ENCODE data around the gene NTM.
"Not testable (repeated sequence)": the region's sequence is repeated elsewhere in the genome, so short reads cannot be mapped to it uniquely, and the experiment has no call there.

The NTM gene

DNA sequence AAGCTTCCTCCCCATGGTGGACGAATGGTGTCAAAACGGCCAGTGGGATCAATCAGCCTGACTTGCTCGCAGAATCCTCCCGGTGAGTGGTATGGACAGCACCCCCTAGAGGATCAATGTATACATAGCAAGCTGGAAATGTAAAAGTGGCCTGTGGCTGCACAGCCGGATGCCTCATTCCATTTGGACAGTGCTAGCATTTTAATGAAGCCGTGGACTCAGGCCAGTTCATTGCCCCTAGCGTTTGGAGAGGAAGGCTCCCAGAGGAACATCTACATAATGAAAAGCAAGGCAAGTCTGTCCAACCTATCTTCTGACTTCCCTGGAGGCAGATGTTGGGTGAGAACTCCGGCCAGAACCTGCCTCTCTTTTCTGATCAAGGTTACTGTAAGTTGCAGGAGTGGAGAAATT, 942.3 kb downstream of the NTM start:
- DNase-seq, result no peak

DNA sequence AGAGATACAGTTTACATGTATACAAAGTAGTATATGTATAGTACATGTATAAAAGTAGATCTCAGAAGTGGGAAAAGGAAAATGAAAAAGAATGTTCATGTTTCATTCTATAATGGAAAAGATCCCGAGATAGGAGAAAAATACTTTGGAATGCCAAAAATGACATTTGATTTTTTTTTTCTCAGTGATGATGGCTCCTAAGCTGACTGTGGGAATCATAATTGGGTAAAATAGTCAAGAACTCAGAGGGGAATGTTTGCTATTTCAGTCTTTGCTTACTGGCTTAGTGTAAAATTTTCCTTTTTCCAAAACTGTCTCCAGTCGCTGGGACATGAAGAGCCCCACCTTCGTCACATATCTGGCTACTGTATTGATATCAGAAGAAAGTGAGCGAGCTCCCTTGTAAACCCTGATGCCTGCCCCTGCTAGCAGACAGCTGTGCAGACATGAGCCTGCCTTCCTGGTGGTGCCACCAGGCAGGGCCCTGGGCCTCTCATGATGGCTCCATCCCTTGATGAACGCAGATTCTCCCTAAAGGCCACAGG, 944.6 kb downstream of the NTM start:
- DNase-seq, result peak; percentile 8

DNA sequence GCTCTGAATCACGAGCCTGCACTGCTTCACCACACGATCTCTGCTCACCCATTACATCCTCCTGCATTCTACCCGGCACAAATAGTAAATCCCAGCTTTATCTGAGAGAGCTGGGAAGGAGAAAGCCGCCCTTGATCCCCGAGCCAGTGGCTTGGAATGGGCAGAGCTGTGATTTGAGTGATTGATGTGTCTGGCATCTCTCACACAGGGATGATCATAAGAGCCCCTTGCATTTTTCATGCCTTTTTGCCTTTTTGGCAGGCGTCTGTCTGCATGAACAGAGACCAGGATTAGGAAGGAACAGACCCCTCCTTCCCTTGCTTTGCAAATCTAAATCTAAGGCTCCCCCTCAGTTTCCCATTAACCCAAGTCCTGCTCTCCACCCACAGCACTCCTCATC, 945.3 kb downstream of the NTM start:
- DNase-seq, result no peak

DNA sequence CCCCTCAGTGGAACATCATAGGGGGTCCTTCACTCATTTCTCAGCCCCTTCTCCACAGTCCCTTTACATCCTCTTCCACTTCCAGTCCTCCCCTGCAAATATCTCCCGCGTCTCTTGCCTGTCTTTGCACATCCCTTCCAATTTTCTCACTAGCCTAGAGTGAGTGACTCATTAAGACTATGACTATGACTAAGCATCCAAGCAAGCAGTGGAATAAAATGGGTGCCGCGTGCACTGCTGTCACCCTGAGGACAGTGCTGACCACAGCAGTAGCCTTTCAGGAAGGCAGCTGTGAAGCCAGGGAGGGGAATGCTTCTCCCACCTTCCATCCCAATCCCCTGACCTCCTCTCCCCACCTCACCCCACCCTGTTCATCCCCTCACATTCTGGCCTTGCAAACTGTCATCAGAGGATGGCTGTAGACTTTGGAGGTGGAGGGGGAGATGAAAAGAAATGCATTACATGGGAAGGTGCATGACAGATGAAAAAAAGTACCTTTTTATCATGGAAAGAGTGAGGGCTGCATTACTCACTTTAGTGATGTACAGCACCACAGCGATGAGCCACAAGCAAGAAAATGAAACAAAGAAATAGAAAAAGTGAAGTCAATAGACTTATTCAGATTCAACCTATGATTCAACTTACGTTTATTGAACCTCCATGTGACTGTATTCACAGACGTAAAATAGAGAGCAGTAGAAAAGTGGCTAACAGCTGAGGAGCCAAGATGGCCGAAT, 948.2 kb downstream of the NTM start:
- peak; percentile 62 for DNase-seq

DNA sequence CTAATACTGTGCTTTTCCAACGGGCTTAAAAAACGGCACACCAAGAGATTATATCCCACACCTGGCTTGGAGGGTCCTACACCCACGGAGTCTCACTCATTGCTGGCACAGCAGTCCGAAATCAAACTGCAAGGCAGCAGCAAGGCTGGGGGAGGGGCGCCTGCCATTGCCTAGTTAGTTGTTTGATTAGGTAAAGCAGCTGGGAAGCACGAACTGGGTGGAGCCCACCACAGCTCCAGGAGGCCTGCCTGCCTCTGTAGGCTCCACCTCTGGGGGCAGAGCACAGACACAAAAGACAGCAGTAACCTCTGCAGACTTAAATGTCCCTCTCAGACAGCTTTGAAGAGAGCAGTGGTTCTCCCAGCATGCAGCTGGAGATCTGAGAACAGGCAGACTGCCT, 949.0 kb downstream of the NTM start:
- not testable (repeated sequence) for DNase-seq

DNA sequence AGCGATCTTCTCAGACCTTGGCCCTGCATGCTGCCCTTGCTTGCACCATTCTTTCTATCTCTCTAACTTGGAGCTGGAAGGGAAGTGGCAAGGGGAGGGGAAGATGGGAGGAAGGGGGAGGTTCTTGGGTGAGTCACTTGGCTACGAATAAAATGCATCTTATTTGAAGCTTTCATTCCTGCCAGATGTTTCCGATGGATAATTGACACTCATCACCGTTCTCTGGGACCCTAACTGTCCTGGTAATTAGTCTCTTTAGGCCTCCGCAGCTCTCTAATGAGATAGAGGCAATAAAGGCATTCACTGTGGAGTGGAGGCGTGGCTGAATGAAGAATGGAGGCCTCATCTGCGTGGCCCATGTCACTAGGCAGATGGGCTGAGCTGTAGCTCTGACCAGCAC, 960.1 kb downstream of the NTM start:
- DNase-seq, result peak; percentile 34

DNA sequence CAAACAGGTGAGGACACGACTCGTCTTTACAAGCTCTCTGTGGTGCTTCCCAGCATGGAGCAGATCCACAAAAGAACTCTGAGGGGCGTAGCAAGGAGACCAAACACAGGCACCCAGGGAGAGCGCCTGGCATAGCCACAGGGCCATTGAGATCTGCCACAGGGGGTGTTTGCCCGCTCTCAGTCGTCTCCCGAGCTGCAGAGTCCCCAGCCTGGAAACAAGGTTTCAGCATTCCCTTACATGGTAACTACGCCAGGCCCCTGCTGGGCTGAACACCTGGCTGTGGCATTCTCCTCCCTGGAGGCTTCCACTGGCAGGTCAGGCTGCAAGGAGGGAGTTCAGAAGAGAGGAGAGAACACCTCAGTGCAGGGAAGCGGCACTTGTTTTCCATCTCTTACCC, 962.1 kb downstream of the NTM start:
- DNase-seq, result no peak

DNA sequence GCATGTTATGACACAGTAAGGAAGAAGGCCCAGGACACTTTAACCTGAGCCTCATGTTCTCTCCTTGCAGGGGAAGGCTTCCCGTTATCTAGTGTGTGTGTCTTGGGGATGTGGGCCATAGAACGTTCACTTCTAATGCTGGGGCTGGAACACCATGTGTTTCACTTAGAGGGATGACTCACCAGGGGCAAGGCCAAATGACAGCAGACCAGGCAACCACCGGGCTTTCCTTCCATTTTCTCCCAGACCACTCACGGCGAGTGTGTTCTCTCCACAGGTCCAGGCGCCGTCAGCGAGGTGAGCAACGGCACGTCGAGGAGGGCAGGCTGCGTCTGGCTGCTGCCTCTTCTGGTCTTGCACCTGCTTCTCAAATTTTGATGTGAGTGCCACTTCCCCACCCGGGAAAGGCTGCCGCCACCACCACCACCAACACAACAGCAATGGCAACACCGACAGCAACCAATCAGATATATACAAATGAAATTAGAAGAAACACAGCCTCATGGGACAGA, 964.4 kb downstream of the NTM start:
- no peak for DNase-seq

DNA sequence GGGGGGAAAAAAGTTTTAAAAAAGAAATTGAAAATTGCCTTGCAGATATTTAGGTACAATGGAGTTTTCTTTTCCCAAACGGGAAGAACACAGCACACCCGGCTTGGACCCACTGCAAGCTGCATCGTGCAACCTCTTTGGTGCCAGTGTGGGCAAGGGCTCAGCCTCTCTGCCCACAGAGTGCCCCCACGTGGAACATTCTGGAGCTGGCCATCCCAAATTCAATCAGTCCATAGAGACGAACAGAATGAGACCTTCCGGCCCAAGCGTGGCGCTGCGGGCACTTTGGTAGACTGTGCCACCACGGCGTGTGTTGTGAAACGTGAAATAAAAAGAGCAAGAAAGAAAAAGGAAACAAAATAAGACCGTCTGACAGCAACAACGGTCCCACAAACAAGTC, 964.9 kb downstream of the NTM start:
- DNase-seq, result no peak

DNA sequence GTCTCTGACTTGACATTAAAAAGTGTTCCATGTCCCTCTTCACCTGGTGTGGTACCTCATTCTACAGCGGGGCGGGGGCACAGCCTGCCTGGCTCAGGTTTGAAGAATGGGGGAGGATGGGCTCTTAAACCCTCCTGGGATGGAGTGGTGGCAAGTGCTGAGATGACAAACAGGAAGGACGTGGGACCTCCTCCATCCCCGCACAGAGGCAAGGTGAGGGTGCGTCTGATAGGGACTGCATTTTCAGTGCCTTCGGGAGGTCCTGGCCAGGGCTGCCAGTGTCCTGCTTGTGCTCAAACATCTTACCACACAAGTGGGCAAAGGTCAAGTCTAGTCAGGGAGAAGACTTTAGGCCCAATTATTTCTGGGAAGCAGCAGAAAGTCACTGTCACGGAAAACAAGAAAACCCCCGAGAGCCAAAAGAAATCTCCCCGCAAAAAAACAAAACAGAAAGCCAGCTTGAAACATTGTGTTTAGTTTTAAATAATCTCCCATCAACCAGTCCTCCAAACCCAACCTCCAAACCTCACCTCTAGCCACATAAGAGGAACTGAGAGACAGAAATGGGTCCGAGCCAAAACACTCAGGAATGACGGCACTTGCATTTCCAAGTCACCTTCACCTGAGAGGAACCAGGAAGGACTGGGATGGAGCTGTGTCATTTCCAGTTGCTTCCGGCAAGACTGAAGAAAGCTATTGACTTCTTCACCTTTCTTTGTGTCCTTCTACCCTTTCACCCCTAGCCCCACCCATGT, 966.5 kb downstream of the NTM start:
- no peak for DNase-seq

DNA sequence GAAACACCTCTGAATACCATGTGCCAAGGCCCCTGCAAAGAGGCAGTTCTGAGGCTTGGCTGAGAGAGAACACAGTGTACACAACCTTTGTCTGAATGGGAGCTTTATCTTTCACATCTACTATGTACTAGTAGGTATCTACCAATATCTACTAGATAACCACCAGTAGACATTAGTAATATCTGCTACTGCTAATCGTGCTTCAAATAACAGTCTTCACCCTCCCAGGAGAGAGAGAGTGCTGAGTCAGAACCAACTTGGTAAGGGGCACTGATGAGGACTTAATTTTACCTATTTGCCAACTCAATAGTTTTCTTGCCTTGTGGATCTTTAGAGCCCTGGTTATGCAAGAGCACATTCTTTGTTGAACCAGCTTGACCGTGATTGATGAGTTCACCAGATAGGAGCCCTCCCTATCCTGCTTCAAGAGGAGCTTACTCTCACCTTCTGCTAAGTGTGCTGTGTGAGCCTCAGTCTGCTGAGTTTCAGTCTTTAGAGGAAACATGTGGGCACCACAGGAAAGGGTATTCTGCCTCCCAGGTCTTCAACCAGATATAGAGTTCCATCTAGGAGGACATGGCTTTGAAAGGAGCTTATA, 967.5 kb downstream of the NTM start:
- no peak for DNase-seq

DNA sequence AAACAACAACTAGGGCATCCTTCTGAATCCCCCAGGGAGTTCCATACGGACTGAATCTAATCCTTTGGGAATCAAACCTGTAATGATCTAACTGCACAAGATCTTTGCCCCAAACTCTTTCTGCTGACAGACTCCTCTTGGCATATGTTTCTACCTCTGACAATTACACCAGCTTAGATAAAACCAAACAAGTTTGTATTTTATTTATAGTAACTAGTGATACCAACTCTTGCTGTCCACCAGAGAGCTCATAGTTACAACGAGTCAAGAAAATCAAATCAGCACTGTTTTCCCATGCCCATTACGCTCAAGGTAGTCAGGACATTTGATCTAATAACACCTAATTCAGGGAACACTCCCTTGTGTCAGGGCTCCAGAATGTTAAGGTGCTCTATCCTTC, 972.0 kb downstream of the NTM start:
- DNase-seq, result no peak

DNA sequence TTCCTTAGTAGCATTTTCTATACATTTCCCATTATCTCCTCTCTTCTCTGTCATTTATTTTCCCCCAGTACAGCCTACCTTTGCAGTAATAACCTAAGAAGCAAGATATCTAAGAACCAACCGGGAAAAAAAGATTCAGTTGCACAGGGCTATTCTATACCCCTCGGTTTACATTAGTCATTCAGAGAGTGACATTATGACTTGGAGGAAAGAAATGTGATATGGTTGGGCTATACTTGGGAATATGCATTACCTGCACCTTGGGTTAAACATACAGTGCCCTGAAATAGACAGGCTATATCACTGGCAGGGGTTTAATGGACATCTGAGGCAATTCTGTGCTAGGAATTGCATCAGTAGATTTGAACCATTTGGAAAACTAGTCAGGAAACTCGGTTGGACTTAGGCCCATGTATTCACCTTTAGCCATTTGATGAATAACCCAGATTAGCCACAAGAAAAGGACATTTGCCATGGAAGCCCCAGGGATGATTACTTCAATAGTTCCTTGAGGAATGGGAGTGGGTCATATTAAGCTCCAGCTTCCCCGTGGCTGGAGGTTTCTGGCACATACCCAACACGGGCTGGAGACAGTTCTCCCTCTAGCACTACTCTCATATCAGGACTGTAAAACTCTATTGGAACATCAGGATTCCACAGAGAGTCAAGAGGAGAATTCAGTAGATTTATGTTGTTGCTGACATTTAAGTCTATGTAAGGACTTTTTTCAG, 973.2 kb downstream of the NTM start:
- DNase-seq, result peak; percentile 48

DNA sequence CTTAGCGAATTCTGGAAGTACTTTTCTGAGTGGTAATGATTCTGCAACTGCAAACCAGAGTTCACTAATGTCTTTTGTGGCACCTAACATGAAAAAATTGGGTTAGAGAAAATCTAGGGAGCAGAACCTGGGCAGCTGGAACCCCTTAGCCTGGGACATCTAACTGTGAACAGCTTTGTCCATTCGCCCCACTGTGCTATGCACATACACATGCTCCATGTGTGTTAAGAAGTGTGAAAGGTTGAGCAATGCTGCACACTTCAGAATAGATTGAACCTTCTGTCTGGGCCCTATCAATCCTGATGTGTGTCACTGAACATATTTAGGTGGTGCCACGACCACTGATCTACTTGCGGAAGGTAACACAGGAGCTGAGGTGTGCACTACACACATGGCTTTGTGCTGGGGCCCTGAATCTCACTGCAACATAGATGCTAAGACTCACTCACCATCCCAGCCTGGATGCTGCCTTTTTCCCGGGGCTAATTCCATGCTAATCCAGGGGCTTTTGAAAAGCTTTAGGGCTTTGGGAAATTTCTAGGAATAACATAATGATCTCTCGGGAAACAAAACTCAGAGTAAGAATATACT, 976.2 kb downstream of the NTM start:
- no peak for DNase-seq

DNA sequence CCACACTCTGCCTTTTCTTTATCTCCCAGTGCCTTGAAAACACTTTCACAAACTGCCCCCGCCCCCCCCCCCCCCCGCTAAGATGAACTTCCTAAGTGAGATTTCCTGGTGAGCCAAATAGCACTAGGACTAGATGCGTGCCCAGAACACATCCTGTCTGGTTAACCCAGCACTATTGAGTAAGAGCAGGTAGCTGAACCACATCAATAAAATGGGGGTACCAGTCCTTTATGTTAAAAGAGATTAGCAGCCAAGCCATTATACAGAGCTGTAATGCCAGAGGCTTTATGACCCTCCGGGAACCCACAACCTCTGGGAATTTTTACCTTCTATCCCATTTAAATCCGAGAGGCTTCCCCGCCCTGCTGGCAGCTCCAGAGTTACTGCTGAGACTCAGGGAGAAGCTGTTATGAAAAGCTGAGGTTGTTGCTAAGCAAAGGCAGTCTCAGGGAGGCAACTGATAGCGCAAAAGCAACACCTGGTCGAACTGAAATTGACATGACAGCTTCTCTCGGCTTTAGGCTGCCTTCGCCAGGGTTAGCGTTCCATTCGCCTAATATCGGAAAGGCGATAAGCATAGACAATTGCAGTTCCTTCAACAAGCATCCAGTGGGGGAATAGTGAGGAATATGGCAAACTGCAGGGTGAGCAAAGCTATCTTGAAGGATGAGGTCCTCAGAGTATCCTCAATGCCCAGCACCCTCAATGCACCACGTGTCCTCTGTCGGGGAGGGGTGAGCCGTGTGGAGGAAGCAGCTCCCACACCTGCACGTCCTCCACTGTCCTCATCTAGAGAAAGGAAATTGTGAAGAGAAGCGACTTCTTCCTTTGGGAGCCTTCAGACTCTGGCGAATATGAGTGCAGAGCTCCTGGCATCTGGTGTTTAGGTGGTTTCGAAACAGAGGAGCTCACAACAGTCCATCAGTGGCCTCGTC, 977.0 kb downstream of the NTM start:
- no peak for DNase-seq

DNA sequence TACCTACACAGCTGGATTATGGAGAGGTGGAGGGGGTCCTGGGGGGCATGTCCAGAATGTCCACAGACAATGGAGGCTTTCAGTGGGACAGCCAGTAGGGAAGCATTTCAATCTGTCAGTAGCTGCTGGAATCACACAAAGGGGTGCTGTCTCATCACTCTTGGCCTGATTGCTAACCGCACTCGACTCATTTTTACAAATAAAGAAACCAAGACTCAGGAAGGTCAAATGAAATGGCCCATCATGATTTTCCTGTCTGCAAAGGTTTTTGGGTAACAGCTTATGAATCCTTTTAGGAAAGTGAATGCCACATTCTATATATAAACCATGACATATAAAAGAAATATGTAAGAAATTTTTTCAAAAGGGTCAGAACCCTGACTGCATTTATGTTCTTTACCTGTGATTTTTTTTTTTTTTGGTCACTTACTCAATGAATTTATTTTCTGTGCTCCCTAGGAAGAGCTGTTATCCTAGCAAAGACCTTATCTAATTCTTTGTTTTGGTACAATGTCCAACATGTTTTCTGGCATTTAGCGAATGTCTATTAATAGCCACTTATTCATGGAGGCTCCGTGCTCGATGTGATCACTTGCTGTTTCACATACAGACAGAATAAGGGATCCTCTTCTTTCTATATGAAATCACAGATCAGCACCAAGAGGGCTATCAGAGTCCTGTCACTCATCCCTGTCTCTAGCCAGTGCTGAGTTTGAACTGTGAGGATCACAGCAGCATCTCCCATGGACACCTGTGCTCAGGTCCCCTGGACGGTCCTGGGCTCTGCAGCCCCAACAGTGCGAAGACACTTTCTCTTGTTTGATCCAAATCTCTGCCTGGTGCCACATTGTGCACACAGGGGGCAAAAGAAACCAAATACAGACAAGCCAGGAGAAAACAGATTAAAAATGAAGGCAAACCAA, 979.7 kb downstream of the NTM start:
- DNase-seq, result peak; percentile 45

DNA sequence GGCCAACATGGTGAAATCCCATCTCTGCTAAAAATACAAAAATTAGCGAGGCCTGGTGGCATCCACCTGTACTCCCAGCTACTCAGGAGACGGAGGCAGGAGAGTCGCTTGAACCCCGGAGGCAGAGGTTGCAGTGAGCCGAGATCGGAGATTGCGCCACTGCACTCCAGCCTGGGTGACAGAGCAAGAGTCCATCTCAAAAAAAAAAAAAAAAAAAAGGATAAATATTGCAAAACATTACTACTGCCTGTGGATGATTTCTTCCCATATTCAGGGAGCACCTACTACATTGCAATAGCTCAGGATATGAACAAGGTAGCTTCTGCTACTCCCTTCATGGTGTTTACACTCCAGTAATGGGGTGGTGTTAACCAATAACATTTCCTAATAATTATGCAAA, 980.6 kb downstream of the NTM start:
- DNase-seq, result no peak

DNA sequence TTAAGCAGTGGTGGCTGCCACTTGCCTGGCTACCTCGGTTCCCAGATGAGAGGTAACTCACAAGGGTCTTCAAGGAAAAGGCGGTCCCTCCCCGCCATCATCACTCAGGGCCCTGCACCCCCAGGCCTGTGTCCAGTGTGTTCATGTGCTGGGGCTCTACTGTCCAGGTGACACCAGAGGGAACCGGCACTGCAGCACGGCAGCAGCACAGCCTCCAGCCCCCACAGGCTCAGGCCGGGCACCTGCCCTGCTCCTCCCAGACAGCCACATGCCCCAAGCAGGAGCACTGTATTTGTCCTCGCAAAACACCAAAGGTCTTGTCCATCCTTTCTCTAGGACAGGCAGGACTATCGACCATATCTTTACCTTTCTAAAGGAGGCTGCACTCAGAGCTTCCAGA, 982.1 kb downstream of the NTM start:
- no peak for DNase-seq

DNA sequence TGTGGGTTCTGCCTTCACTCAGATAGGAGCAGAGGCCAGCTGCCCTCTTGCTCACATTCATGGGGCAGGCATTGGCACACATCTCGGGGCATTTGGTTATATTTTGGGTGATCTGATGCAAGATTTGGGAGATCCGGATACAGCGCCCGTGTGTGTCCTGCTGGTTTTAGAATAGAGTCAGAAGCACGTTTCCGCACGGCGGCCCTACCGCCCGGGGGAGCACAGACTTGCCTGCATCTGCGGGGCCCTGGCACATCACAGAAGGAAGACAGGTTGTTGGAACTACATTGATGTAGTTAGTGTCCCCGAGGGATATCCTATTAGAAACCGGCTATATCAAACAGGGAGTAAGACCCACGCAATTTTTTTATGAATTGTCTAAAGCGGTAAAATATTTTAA, 982.8 kb downstream of the NTM start:
- no peak for DNase-seq

All from fibroblast of skin of right quadriceps (primary cell).